G401.6 (cell line): ENCODE data around the gene ABHD6.
"Not testable (repeated sequence)": the region's sequence is repeated elsewhere in the genome, so short reads cannot be mapped to it uniquely, and the experiment has no call there.

Experiments used
- FAIRE-seq: peaks from 2 replicates; lab custom pipeline; 2012; peaks lifted over from hg19 to GRCh38; lab: Jason Lieb, UNC

Gene ABHD6

GRCh38 chr3:58237238-58237940 is at the start of gene ABHD6:
Gene ABHD6, plus strand, starts transcription at chr3:58237792. Its CDS starts 18,795 bp downstream, at chr3:58256587.
- no peak for FAIRE-seq

- FAIRE-seq: no peak
Measured at GRCh38 chr3:58188173-58188564, 49.4 kb upstream of the ABHD6 start.

- no peak for FAIRE-seq
Measured at GRCh38 chr3:58188921-58189451, 48.6 kb upstream of the ABHD6 start.

GRCh38 chr3:58189691-58190090 is 47.9 kb upstream of the ABHD6 start:
- FAIRE-seq: no peak

GRCh38 chr3:58190291-58190690 is 47.3 kb upstream of the ABHD6 start:
- no peak for FAIRE-seq

- FAIRE-seq: no peak
Measured at GRCh38 chr3:58190882-58191281, 46.7 kb upstream of the ABHD6 start.

- no peak for FAIRE-seq
Measured at GRCh38 chr3:58191361-58191991, 46.1 kb upstream of the ABHD6 start.

- FAIRE-seq: no peak
Measured at GRCh38 chr3:58192069-58192468, 45.5 kb upstream of the ABHD6 start.

- no peak for FAIRE-seq
Measured at GRCh38 chr3:58193682-58194407, 43.7 kb upstream of the ABHD6 start.

- no peak for FAIRE-seq
Measured at GRCh38 chr3:58197588-58197987, 40.0 kb upstream of the ABHD6 start.

GRCh38 chr3:58198362-58198761 is 39.2 kb upstream of the ABHD6 start:
- FAIRE-seq: no peak

GRCh38 chr3:58198804-58199203 is 38.8 kb upstream of the ABHD6 start:
- no peak for FAIRE-seq

GRCh38 chr3:58200121-58200709 is 37.4 kb upstream of the ABHD6 start:
- no peak for FAIRE-seq

GRCh38 chr3:58200846-58201355 is 36.7 kb upstream of the ABHD6 start:
- no peak for FAIRE-seq

GRCh38 chr3:58201451-58201850 is 36.1 kb upstream of the ABHD6 start:
- not testable (repeated sequence) for FAIRE-seq

GRCh38 chr3:58202917-58203360 is 34.7 kb upstream of the ABHD6 start:
- no peak for FAIRE-seq

- FAIRE-seq: no peak
Measured at GRCh38 chr3:58203541-58203940, 34.1 kb upstream of the ABHD6 start.

- FAIRE-seq: no peak
Measured at GRCh38 chr3:58204720-58205119, 32.9 kb upstream of the ABHD6 start.

GRCh38 chr3:58205981-58206380 is 31.6 kb upstream of the ABHD6 start:
- no peak for FAIRE-seq

- no peak for FAIRE-seq
Measured at GRCh38 chr3:58206406-58207011, 31.1 kb upstream of the ABHD6 start.

GRCh38 chr3:58207954-58208353 is 29.6 kb upstream of the ABHD6 start:
- FAIRE-seq: no peak

- no peak for FAIRE-seq
Measured at GRCh38 chr3:58209933-58210332, 27.7 kb upstream of the ABHD6 start.
